H1 (cell line): ENCODE data around the gene SLC25A42. TPM values are rescaled to one million over a fixed set of nuclear protein-coding genes. Genes with fewer than 3 reads are reported as not detected.

Source experiments
- CTCF ChIA-PET: fragments of 300-600 bp; sonication (Branson Sonifier 250); formaldehyde crosslinking; loops from one replicate; lab custom pipeline; 2021; ENCODE audit not compliant: partially characterized antibody; lab: Charles Lee
- POLR2A ChIA-PET: fragments of 300-600 bp; sonication (Branson Sonifier 250); formaldehyde crosslinking; loops from one replicate; lab custom pipeline; 2021; ENCODE audit warnings: inconsistent platforms; ENCODE audit not compliant: partially characterized antibody; lab: Charles Lee
- DNase-seq, 2 experiments: peaks; one replicate each; pipeline versions ENCODE4 v3.0.0 to v3.0.0-alpha.2; 2010 to 2022; ENCODE audit warnings: low spot score in 2 of 2, low read depth in 1 of 2, mixed read lengths in 1 of 2
- FAIRE-seq: peaks from 2 replicates; lab custom pipeline; 2011; peaks lifted over from hg19 to GRCh38; lab: Jason Lieb, UNC
- H2AFZ ChIP-seq: 2 replicates; pipeline ENCODE4 v1.8.1; 2012; ENCODE audit warnings: low read length, inconsistent platforms
- H2AK5ac ChIP-seq: 2 replicates; pipeline ENCODE4 v1.6.1; 2013; ENCODE audit warnings: low read depth, low read length
- H2BK120ac ChIP-seq: replicated peaks from 2 replicates; pipeline ENCODE3; 2013; ENCODE audit warnings: low read depth, low read length, inconsistent platforms
- H2BK12ac ChIP-seq: 2 replicates; pipeline ENCODE4 v1.6.1; 2013; ENCODE audit warnings: low read depth, low read length
- H2BK15ac ChIP-seq: 2 replicates; pipeline ENCODE4 v1.6.1; 2013; ENCODE audit warnings: low read length
- H2BK20ac ChIP-seq: 2 replicates; pipeline ENCODE4 v1.6.1; 2013; ENCODE audit warnings: low read length
- H2BK5ac ChIP-seq: 2 replicates; pipeline ENCODE4 v1.6.1; 2013; ENCODE audit warnings: low read depth, low read length
- H3K14ac ChIP-seq: 2 replicates; pipeline ENCODE4 v1.6.1; 2013; ENCODE audit warnings: inconsistent platforms; ENCODE audit not compliant: insufficient read length
- H3K18ac ChIP-seq: 2 replicates; pipeline ENCODE4 v1.6.1; 2013; ENCODE audit warnings: low read length; ENCODE audit errors: extremely low read depth
- H3K23ac ChIP-seq: 2 replicates; pipeline ENCODE4 v1.6.1; 2013; ENCODE audit warnings: inconsistent platforms; ENCODE audit not compliant: insufficient read length
- H3K23me2 ChIP-seq: 2 replicates; pipeline ENCODE4 v1.6.1; 2013; ENCODE audit warnings: low read depth, low read length
- H3K27ac ChIP-seq: 2 replicates; pipeline ENCODE4 v1.6.1; 2011; ENCODE audit warnings: low read depth, low read length, inconsistent platforms
- H3K27me3 ChIP-seq, 4 experiments: replicated peaks in 1 of 4; 1 replicate in 1 of 4; 2 replicates in 3 of 4; pipeline versions ENCODE4 v1.6.1 to v1.8.1; 2011 to 2013; ENCODE audit warnings: low read length in 3 of 4, mild to moderate bottlenecking in 3 of 4, inconsistent platforms in 2 of 4, mixed read lengths in 2 of 4, moderate library complexity in 1 of 4; ENCODE audit not compliant: control insufficient read depth in 3 of 4, insufficient read depth in 3 of 4; ENCODE audit errors: extremely low read depth in 1 of 4
- H3K36me3 ChIP-seq, 4 experiments: 2 replicates each; pipeline versions ENCODE4 v1.6.1 to v1.8.1; 2011 to 2013; ENCODE audit warnings: mild to moderate bottlenecking in 4 of 4, low read length in 3 of 4, moderate library complexity in 2 of 4, control low read depth in 1 of 4, inconsistent platforms in 1 of 4; ENCODE audit not compliant: insufficient read depth in 4 of 4, control insufficient read depth in 2 of 4
- H3K4ac ChIP-seq: replicated peaks from 2 replicates; pipeline ENCODE3; 2013; ENCODE audit warnings: low read length, low read depth, mixed read lengths, inconsistent platforms; ENCODE audit not compliant: insufficient read length
- H3K4me1 ChIP-seq, 4 experiments: replicated peaks in 1 of 4; 1 replicate in 1 of 4; 2 replicates in 3 of 4; pipeline versions ENCODE4 v1.6.1 to v1.8.1; 2011 to 2013; ENCODE audit warnings: low read length in 3 of 4, inconsistent platforms in 2 of 4, mixed read lengths in 1 of 4; ENCODE audit not compliant: insufficient read depth in 4 of 4, control insufficient read depth in 3 of 4
- H3K4me2 ChIP-seq, 2 experiments: 2 replicates each; pipeline versions ENCODE4 v1.6.1 to v1.8.1; 2011 to 2013; ENCODE audit warnings: low read depth in 2 of 2, low read length in 2 of 2, control low read depth in 1 of 2, inconsistent platforms in 1 of 2, mild to moderate bottlenecking in 1 of 2; ENCODE audit not compliant: insufficient read depth in 1 of 2
- H3K4me3 ChIP-seq, 4 experiments: fragments of 200-600, 300-600 bp in 1 of 4; sonication (generic), shearing (Covaris generic), sonication (Bioruptor Twin) in 1 of 4; 2 replicates each; pipeline versions ENCODE4 v1.5.1 to v1.8.1; 2011 to 2016; ENCODE audit warnings: low read length in 4 of 4, low read depth in 3 of 4, control low read depth in 2 of 4, inconsistent platforms in 2 of 4, mild to moderate bottlenecking in 2 of 4, mixed read lengths in 1 of 4, moderate library complexity in 1 of 4; ENCODE audit not compliant: insufficient read depth in 2 of 4; ENCODE audit errors: extremely low read depth in 1 of 4
- H3K56ac ChIP-seq: replicated peaks from 2 replicates; pipeline ENCODE3; 2013; ENCODE audit warnings: low read depth, mild to moderate bottlenecking, mixed read lengths, low read length, inconsistent platforms; ENCODE audit not compliant: insufficient read length
- H3K79me1 ChIP-seq: 2 replicates; pipeline ENCODE4 v1.6.1; 2013; ENCODE audit warnings: low read depth, low read length, control low read depth
- H3K79me2 ChIP-seq, 2 experiments: 2 replicates each; pipeline versions ENCODE4 v1.6.1 to v1.8.1; 2012 to 2013; ENCODE audit warnings: low read length in 2 of 2, mild to moderate bottlenecking in 2 of 2, inconsistent platforms in 1 of 2; ENCODE audit not compliant: insufficient read depth in 2 of 2, control insufficient read depth in 1 of 2
- H3K9ac ChIP-seq, 4 experiments: replicated peaks in 1 of 4; 1 replicate in 1 of 4; 2 replicates in 3 of 4; pipeline versions ENCODE4 v1.6.1 to v1.8.1; 2011 to 2013; ENCODE audit warnings: low read depth in 3 of 4, low read length in 3 of 4, control low read depth in 2 of 4, mild to moderate bottlenecking in 2 of 4, moderate library complexity in 2 of 4, inconsistent platforms in 1 of 4; ENCODE audit errors: extremely low read depth in 1 of 4
- H3K9me3 ChIP-seq, 2 experiments: 2 replicates each; pipeline versions ENCODE4 v1.6.1 to v1.8.1; 2012 to 2013; ENCODE audit warnings: mild to moderate bottlenecking in 2 of 2, moderate library complexity in 2 of 2, control low read depth in 1 of 2, inconsistent platforms in 1 of 2, low read depth in 1 of 2, low read length in 1 of 2, mixed read lengths in 1 of 2; ENCODE audit not compliant: insufficient read depth in 2 of 2
- H4K20me1 ChIP-seq, 2 experiments: replicated peaks in 1 of 2; 2 replicates each; pipeline versions ENCODE3 to v1.8.1; 2011 to 2013; ENCODE audit warnings: inconsistent platforms in 2 of 2, low read length in 2 of 2, mild to moderate bottlenecking in 1 of 2; ENCODE audit not compliant: insufficient read depth in 2 of 2, control insufficient read depth in 1 of 2
- H4K5ac ChIP-seq: 2 replicates; pipeline ENCODE4 v1.6.1; 2013; ENCODE audit warnings: low read length, low read depth, mixed read lengths, inconsistent platforms; ENCODE audit not compliant: insufficient read length
- H4K8ac ChIP-seq: 2 replicates; pipeline ENCODE4 v1.8.0; 2013; ENCODE audit warnings: mild to moderate bottlenecking, moderate library complexity, low read length, inconsistent platforms; ENCODE audit not compliant: insufficient read depth; ENCODE audit errors: extremely low read depth
- H4K91ac ChIP-seq: replicated peaks from 2 replicates; pipeline ENCODE3; 2013; ENCODE audit warnings: low read length, mixed read lengths, inconsistent platforms; ENCODE audit not compliant: insufficient read length
- EZH2 ChIP-seq: fragments of 200-600 bp; sonication (generic); IDR thresholded peaks from 2 replicates; pipeline ENCODE4 v1.7.1; 2012; ENCODE audit warnings: low read depth, mild to moderate bottlenecking, moderate library complexity, low read length, inconsistent platforms; ENCODE audit not compliant: severe bottlenecking
- WGBS, 2 experiments: shearing (Covaris generic) in 1 of 2; methylation state at CpG; one replicate each; pipeline versions ENCODE4 v1.1.6 to v1.1.7; 2013 to 2015; ENCODE audit warnings: low lambda C conversion rate in 2 of 2, mixed read lengths in 2 of 2, inconsistent platforms in 1 of 2, low coverage in 1 of 2, missing lambda C conversion rate in 1 of 2; ENCODE audit not compliant: insufficient replicate concordance in 2 of 2, insufficient coverage in 1 of 2, insufficient read length in 1 of 2; ENCODE audit errors: extremely low coverage in 1 of 2, missing lambda C conversion rate in 1 of 2; 5-methylcytosine and 5-hydroxymethylcytosine counted together
- polyA plus RNA-seq, 7 experiments: library from polyadenylated mRNA; depleted of rRNA in 3 of 7; stranded (reverse) in 5 of 7; unstranded in 2 of 7; fragments of >200 nt in 5 of 7; fragments of 200-250 nt in 2 of 7; gene quantifications; 1 replicate in 5 of 7; 2 replicates in 1 of 7; 4 replicates in 1 of 7; pipeline versions ENCODE4 v1.2.1 to v1.2.3, GENCODE V29; 2011 to 2013; ENCODE audit warnings: missing spikeins in 2 of 7, mixed read lengths in 2 of 7
- total RNA-seq: library from RNA; stranded (reverse); fragmentation: NEBNext Ultra II Directional; extraction: Animal tissue kit (Norgen Biotek cat#: 25700); gene quantifications from 2 replicates; pipeline ENCODE4 v1.2.1, GENCODE V29; 2021
- TF ChIP-seq, protein P1 (sequence below): IDR thresholded peaks from 2 replicates; pipeline ENCODE4 v1.6.1; 2012; ENCODE audit warnings: low read length, inconsistent platforms
- TF ChIP-seq, protein P2 (sequence below): IDR thresholded peaks from 2 replicates; pipeline ENCODE4 v1.6.1; 2011; ENCODE audit warnings: low read length, improper control_type of control experiment

Gene SLC25A42
- total and polyA plus RNA-seq, 2 of the 8 experiments (the other 6 are each of a cell fraction or from before 2014, with no cell fraction given), result 5.9 to 6.2 TPM

DNA sequence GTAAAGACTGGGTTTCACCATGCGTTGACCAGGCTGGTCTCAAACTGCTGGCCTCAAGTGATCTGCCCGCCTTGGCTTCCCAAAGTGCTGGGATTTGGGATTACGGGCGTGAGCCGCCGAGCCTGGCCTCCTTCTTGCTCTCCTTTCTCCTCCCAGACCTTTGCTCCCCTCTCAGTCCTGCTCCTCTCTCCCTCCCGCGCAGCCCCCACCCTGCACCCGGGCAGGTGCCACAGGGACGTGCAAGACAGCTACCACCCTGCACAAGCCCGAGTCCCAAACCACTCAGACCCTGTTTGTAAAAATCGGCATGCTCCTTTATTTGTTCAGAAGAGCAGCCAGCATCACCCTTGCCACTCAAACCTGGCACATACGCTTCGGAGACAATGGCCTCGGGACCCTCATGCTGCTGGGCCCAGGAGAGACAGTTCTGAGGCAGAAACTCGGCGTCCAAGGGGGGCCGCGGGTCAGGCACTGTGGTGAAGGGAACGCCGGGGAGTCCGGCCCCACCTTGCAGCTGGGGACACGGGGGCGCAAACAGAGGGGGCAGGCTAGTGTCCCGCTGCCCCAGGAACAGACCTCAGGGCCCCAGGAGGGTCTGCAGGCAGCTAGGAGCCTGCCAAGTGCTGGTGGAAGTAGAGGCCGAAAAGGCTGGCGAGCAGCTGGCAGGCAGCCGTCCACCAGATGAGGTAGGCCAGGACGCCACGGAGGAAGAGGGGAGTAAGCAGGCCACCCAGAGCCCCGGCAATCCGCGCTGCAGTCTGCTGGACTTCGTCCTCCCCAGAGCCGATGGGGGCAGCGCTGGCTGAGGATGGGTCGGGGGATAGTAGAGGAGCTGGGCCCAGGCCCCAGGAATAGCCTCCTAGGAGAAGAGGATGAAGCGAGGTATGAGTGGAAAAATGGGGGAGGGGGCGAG, 55.8 kb downstream of the SLC25A42 start:
- Histone ChIP-seq H4K8ac (no peak overlapping the region; the same call in 1 of the 2 replicates), H3K4me2 (peak overlapping the region; percentile 11 to 88; a peak in 2 of 4 replicates), H3K14ac (no peak overlapping the region), H3K56ac (peak overlapping the region; percentile 16), H3K36me3 (peaks cover 0 to 14% (median 4%) of the 10 kb centered on the region in 4 experiments; a peak in 3 of 8 replicates), H2AK5ac (peak overlapping the region; percentile 39; the same call in 1 of the 2 replicates), H3K18ac (no peak overlapping the region; the same call in none of the 2 replicates), H4K91ac (no peak overlapping the region), H4K5ac (no peak overlapping the region), H3K9me3 (no peaks in the 10 kb centered on the region), H3K23me2 (peaks cover 4% of the 10 kb centered on the region; the same call in 1 of the 2 replicates), H2BK120ac (no peak overlapping the region), H4K20me1 (peaks cover 0 to 2% of the 10 kb centered on the region in 2 experiments), H3K4me3 (no peak overlapping the region; a peak in 1 of 8 replicates), H3K27ac (no peak overlapping the region; the same call in 1 of the 2 replicates), H2BK5ac (no peak overlapping the region), H3K4me1 (peaks cover 0 to 18% (median 13%) of the 10 kb centered on the region in 4 experiments; a peak in 6 of 7 replicates), H3K9ac (no peak overlapping the region), H3K27me3 (no peaks in the 10 kb centered on the region), H3K79me1 (no peaks in the 10 kb centered on the region), H3K4ac (peak overlapping the region; percentile 91), H3K79me2 (no peaks in the 10 kb centered on the region), H2BK20ac (no peak overlapping the region), H3K23ac (no peak overlapping the region), H2AFZ (no peak overlapping the region), H2BK15ac (peak overlapping the region; percentile 61; the same call in 1 of the 2 replicates), H2BK12ac (no peak overlapping the region)
- TF ChIP-seq, protein P1, sequence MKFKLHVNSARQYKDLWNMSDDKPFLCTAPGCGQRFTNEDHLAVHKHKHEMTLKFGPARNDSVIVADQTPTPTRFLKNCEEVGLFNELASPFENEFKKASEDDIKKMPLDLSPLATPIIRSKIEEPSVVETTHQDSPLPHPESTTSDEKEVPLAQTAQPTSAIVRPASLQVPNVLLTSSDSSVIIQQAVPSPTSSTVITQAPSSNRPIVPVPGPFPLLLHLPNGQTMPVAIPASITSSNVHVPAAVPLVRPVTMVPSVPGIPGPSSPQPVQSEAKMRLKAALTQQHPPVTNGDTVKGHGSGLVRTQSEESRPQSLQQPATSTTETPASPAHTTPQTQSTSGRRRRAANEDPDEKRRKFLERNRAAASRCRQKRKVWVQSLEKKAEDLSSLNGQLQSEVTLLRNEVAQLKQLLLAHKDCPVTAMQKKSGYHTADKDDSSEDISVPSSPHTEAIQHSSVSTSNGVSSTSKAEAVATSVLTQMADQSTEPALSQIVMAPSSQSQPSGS, result no peak
- TF ChIP-seq, protein P2, sequence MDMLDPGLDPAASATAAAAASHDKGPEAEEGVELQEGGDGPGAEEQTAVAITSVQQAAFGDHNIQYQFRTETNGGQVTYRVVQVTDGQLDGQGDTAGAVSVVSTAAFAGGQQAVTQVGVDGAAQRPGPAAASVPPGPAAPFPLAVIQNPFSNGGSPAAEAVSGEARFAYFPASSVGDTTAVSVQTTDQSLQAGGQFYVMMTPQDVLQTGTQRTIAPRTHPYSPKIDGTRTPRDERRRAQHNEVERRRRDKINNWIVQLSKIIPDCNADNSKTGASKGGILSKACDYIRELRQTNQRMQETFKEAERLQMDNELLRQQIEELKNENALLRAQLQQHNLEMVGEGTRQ, result no peak
- TF ChIP-seq EZH2, result no peak
- DNase-seq (no peak), FAIRE-seq (no peak)
- WGBS, 2 experiments, result 93% methylated on average over 26 of the region's 39 CpGs; no CpG with 5 or more reads in 1 of the 2 experiments
- ChIA-PET POLR2A (interaction anchor here (1.5 to 3.3 kb wide), 4 partner anchors 8 to 15 kb away, joined by 5 to 22 read pairs (median 6); no protein-coding TSS in a partner anchor), CTCF (interaction anchor here (0.6 to 2.3 kb wide), 6 partner anchors 13 to 99 kb away, joined by 3 to 11 read pairs (median 4); no protein-coding TSS in a partner anchor)
